IMR-90 (cell line): Measurements from ENCODE around the gene PCBD1. TPM values are rescaled to one million over a fixed set of nuclear protein-coding genes. Genes with fewer than 3 reads are reported as not detected.

ENCODE experiments used
- ATAC-seq: fragments of 200-7000 bp; cut with Tn5 transposase; 2 replicates; pipeline ENCODE4 v1.9.1; 2020; ENCODE audit warnings: low read depth, mild to moderate bottlenecking, moderate library complexity
- BruUV-seq: library from RNA; stranded (reverse); fragments of 400-500 nt; replicated peaks from 2 replicates; lab custom pipeline; 2021; lab: Mats Ljungman, UMichigan
- CTCF ChIA-PET: fragments of 300-600 bp; formaldehyde crosslinking; extraction: SDS; loops from one replicate; lab custom pipeline; 2021; ENCODE audit warnings: antibody characterized with exemption; lab: Yijun Ruan, JAX
- POLR2A ChIA-PET: fragments of 300-600 bp; sonication (Branson Sonifier 250); formaldehyde crosslinking; loops from one replicate; lab custom pipeline; 2022; ENCODE audit warnings: antibody characterized with exemption; ENCODE audit not compliant: unreplicated experiment; lab: Charles Lee
- DNase-seq: peaks from one replicate; pipeline ENCODE4 v3.0.0; 2013
- H2AFZ ChIP-seq: replicated peaks from 2 replicates; pipeline ENCODE3; 2013; ENCODE audit warnings: low read length, mild to moderate bottlenecking; ENCODE audit not compliant: poor library complexity
- H2AK5ac ChIP-seq: 2 replicates; pipeline ENCODE4 v1.6.1; 2013; ENCODE audit warnings: low read depth, low read length, inconsistent platforms
- H2AK9ac ChIP-seq: replicated peaks from 2 replicates; pipeline ENCODE3; 2013; ENCODE audit warnings: mild to moderate bottlenecking, low read depth, low read length, moderate library complexity; ENCODE audit not compliant: poor library complexity
- H2BK120ac ChIP-seq: 2 replicates; pipeline ENCODE4 v1.6.1; 2013; ENCODE audit warnings: low read depth, low read length, inconsistent platforms
- H2BK15ac ChIP-seq: 3 replicates; pipeline ENCODE4 v1.6.1; 2013; ENCODE audit warnings: low read depth, low read length, inconsistent platforms
- H2BK20ac ChIP-seq: 2 replicates; pipeline ENCODE4 v1.6.1; 2013; ENCODE audit warnings: low read depth, mild to moderate bottlenecking, inconsistent platforms, low read length, moderate library complexity
- H2BK5ac ChIP-seq: 2 replicates; pipeline ENCODE4 v1.6.1; 2013; ENCODE audit warnings: mild to moderate bottlenecking, low read depth, low read length, inconsistent platforms; ENCODE audit not compliant: poor library complexity, severe bottlenecking
- H3K14ac ChIP-seq: replicated peaks from 2 replicates; pipeline ENCODE4 v1.6.1; 2013; ENCODE audit warnings: low read depth, low read length, inconsistent platforms
- H3K18ac ChIP-seq: 2 replicates; pipeline ENCODE4 v1.6.1; 2013; ENCODE audit warnings: low read depth, low read length, control low read depth
- H3K23ac ChIP-seq: 2 replicates; pipeline ENCODE4 v1.6.1; 2013; ENCODE audit warnings: low read depth, low read length, inconsistent platforms
- H3K27ac ChIP-seq: 2 replicates; pipeline ENCODE4 v1.5.1; 2013; ENCODE audit warnings: mild to moderate bottlenecking, control low read depth, low read length; ENCODE audit not compliant: insufficient read depth
- H3K27me3 ChIP-seq: 2 replicates; pipeline ENCODE4 v1.6.1; 2013; ENCODE audit warnings: low read length; ENCODE audit not compliant: control insufficient read depth, insufficient read depth
- H3K36me3 ChIP-seq: 2 replicates; pipeline ENCODE4 v1.6.1; 2013; ENCODE audit warnings: low read length, mixed read lengths; ENCODE audit not compliant: control insufficient read depth, insufficient read depth
- H3K4ac ChIP-seq: 2 replicates; pipeline ENCODE4 v1.6.1; 2013; ENCODE audit warnings: low read depth, low read length, inconsistent platforms
- H3K4me1 ChIP-seq: 2 replicates; pipeline ENCODE4 v1.6.1; 2013; ENCODE audit warnings: low read length, mixed read lengths; ENCODE audit not compliant: control insufficient read depth, insufficient read depth
- H3K4me2 ChIP-seq: 2 replicates; pipeline ENCODE4 v1.6.1; 2013; ENCODE audit warnings: low read depth, mild to moderate bottlenecking, control low read depth, low read length, moderate library complexity
- H3K4me3 ChIP-seq: 2 replicates; pipeline ENCODE4 v1.5.1; 2013; ENCODE audit warnings: low read depth, mild to moderate bottlenecking, control low read depth, low read length, moderate library complexity; ENCODE audit not compliant: insufficient read depth
- H3K56ac ChIP-seq: 2 replicates; pipeline ENCODE4 v1.6.1; 2013; ENCODE audit warnings: low read length, inconsistent platforms; ENCODE audit not compliant: insufficient read depth; ENCODE audit errors: extremely low read depth
- H3K79me1 ChIP-seq, 2 experiments: 2 replicates each; pipeline ENCODE4 v1.6.1; 2013; ENCODE audit warnings: low read length in 2 of 2, inconsistent platforms in 1 of 2, low read depth in 1 of 2
- H3K9ac ChIP-seq: 2 replicates; pipeline ENCODE4 v1.6.1; 2013; ENCODE audit warnings: low read depth, low read length, control low read depth
- H3K9me1 ChIP-seq: 2 replicates; pipeline ENCODE4 v1.6.1; 2013; ENCODE audit warnings: low read length, inconsistent platforms; ENCODE audit not compliant: insufficient read depth
- H3K9me3 ChIP-seq: 2 replicates; pipeline ENCODE4 v1.6.1; 2013; ENCODE audit warnings: low read length; ENCODE audit not compliant: control insufficient read depth, insufficient read depth
- H4K20me1 ChIP-seq: 2 replicates; pipeline ENCODE4 v1.6.1; 2013; ENCODE audit warnings: low read length, inconsistent platforms; ENCODE audit not compliant: insufficient read depth
- H4K5ac ChIP-seq: 2 replicates; pipeline ENCODE4 v1.6.1; 2013; ENCODE audit warnings: mild to moderate bottlenecking, low read depth, low read length, control low read depth
- H4K8ac ChIP-seq, 2 experiments: 2 replicates each; pipeline ENCODE4 v1.6.1; 2013; ENCODE audit warnings: low read depth in 2 of 2, low read length in 2 of 2, control low read depth in 1 of 2, inconsistent platforms in 1 of 2
- H4K91ac ChIP-seq: 2 replicates; pipeline ENCODE4 v1.6.1; 2013; ENCODE audit warnings: low read depth, low read length, inconsistent platforms; ENCODE audit not compliant: insufficient read depth
- NFE2L2 ChIP-seq: fragments of 150-350 bp; IDR thresholded peaks from 2 replicates; pipeline ENCODE4 v1.6.1; 2016; ENCODE audit warnings: low read depth, mild to moderate bottlenecking, low read length
- POLR2A ChIP-seq: IDR thresholded peaks from 2 replicates; pipeline ENCODE4 v1.6.1; 2012; ENCODE audit warnings: mild to moderate bottlenecking, low read depth, low read length
- RAD21 ChIP-seq: IDR thresholded peaks from 2 replicates; pipeline ENCODE4 v1.6.1; 2012; ENCODE audit warnings: low read length, improper control_type of control experiment
- WGBS, 2 experiments: methylation state at CpG; one replicate each; pipeline versions ENCODE4 v1.1.5 to v1.1.7; 2013; ENCODE audit warnings: missing lambda C conversion rate in 2 of 2; ENCODE audit not compliant: insufficient read length in 1 of 2; ENCODE audit errors: extremely low coverage in 2 of 2; 5-methylcytosine and 5-hydroxymethylcytosine counted together
- dilution Hi-C: fragments of 300-500 bp; cut with HindIII; formaldehyde crosslinking; loops from one replicate; pipeline ENCODE4 v1.14.3; 2018; ENCODE audit warnings: low sequenced_read_pairs; ENCODE audit not compliant: unreplicated experiment
- in situ Hi-C: fragments of 300-500 bp; cut with MboI; formaldehyde crosslinking; loops from 3 replicates; pipeline ENCODE4 v1.14.3; 2019; ENCODE audit warnings: low sequenced_read_pairs, inconsistent platforms, mixed read lengths
- intact Hi-C: fragments of 100-400 bp; cut with micrococcal nuclease; formaldehyde crosslinking; loops from 2 replicates; pipeline ENCODE4 v1.10.0; 2022
- polyA plus RNA-seq, 3 experiments: library from polyadenylated mRNA; depleted of rRNA; stranded (reverse); fragments of >200 nt; gene quantifications; 2 replicates each; pipeline ENCODE4 v1.2.3, GENCODE V29; 2012; ENCODE audit warnings: low replicate concordance in 1 of 3
- total RNA-seq: library from RNA; depleted of rRNA; stranded (reverse); fragments of >200 nt; gene quantifications from 2 replicates; pipeline ENCODE4 v1.2.3, GENCODE V29; 2012
- TF ChIP-seq, protein P1 (sequence below): fragments of 150-350 bp; IDR thresholded peaks from 2 replicates; pipeline ENCODE4 v1.6.1; 2017; ENCODE audit warnings: mild to moderate bottlenecking, antibody characterized with exemption, low read length, low read depth
- TF ChIP-seq, protein P2 (sequence below): conservative IDR thresholded peaks from 2 replicates; pipeline ENCODE4 v1.5.1; 2012; ENCODE audit warnings: mild to moderate bottlenecking, low read depth, low read length, improper control_type of control experiment

The PCBD1 gene
- total and polyA plus RNA-seq, 2 of the 4 experiments (the other 2 are of a cell fraction), result 15.8 to 31.6 TPM

DNA sequence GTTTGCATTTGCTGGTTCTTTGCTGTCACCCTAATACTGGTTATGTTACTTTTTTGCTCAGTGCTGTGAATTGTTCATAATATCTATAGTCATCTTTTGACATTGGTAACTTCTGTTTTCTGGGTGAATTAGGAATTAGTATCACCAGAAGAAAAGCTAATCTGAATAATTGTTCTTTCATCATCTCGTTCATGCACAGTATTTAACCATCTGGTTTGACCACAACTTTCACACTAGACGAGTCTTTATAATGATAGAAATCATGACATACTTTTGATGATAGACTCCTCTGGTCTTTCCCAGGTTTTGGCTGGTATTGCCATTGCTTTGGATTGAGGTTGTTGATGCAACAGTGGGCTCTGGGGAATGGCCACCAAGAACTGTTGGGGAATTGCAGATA is 47.5 kb downstream of the PCBD1 start:
- Histone ChIP-seq H2AK9ac (no peak overlapping the region), H4K5ac (no peak overlapping the region), H3K18ac (no peak overlapping the region), H3K9me3 (peaks cover 3% of the 10 kb centered on the region), H3K4ac (no peak overlapping the region), H4K20me1 (0 out of 2 replicates have a peak, but pooled peaks cover 3% of the 10 kb centered on the region), H3K27me3 (no peaks in the 10 kb centered on the region), H2AK5ac (no peak overlapping the region), H3K14ac (no peak overlapping the region), H2BK20ac (no peak overlapping the region), H3K4me2 (no peak overlapping the region), H3K27ac (no peak overlapping the region), H3K23ac (no peak overlapping the region), H4K8ac (no peak overlapping the region), H3K36me3 (peaks cover 6% of the 10 kb centered on the region), H2BK120ac (no peak overlapping the region), H2AFZ (no peak overlapping the region), H2BK15ac (no peak overlapping the region), H2BK5ac (no peak overlapping the region), H3K4me3 (no peak overlapping the region), H3K9ac (no peak overlapping the region), H3K4me1 (peaks cover 5% of the 10 kb centered on the region; the same call in 1 of the 2 replicates), H3K56ac (no peak overlapping the region), H3K79me1 (peaks cover 46 to 56% of the 10 kb centered on the region in 2 experiments), H4K91ac (no peak overlapping the region), H3K9me1 (peaks cover 7% of the 10 kb centered on the region; the same call in 1 of the 2 replicates)
- no peak for DNase-seq
- CTCF ChIA-PET, result interaction anchor here (1.0 kb wide), 1 partner anchor 36 kb away, joined by 3 read pairs; no protein-coding TSS in a partner anchor
- POLR2A ChIA-PET, result interaction anchor here (0.6 kb wide), 1 partner anchor 17 kb away, joined by 3 read pairs; no protein-coding TSS in a partner anchor
- no peak for ATAC-seq
- in situ Hi-C loops, result no loop called here
- no peak for TF ChIP-seq POLR2A
- no peak for TF ChIP-seq RAD21
- TF ChIP-seq, protein P1, sequence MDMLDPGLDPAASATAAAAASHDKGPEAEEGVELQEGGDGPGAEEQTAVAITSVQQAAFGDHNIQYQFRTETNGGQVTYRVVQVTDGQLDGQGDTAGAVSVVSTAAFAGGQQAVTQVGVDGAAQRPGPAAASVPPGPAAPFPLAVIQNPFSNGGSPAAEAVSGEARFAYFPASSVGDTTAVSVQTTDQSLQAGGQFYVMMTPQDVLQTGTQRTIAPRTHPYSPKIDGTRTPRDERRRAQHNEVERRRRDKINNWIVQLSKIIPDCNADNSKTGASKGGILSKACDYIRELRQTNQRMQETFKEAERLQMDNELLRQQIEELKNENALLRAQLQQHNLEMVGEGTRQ, result no peak
- TF ChIP-seq, protein P2, sequence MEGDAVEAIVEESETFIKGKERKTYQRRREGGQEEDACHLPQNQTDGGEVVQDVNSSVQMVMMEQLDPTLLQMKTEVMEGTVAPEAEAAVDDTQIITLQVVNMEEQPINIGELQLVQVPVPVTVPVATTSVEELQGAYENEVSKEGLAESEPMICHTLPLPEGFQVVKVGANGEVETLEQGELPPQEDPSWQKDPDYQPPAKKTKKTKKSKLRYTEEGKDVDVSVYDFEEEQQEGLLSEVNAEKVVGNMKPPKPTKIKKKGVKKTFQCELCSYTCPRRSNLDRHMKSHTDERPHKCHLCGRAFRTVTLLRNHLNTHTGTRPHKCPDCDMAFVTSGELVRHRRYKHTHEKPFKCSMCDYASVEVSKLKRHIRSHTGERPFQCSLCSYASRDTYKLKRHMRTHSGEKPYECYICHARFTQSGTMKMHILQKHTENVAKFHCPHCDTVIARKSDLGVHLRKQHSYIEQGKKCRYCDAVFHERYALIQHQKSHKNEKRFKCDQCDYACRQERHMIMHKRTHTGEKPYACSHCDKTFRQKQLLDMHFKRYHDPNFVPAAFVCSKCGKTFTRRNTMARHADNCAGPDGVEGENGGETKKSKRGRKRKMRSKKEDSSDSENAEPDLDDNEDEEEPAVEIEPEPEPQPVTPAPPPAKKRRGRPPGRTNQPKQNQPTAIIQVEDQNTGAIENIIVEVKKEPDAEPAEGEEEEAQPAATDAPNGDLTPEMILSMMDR, result no peak
- no peak for TF ChIP-seq NFE2L2
- intact Hi-C loops, result no loop called here
- BruUV-seq, result no TSS peak
- WGBS, 2 experiments, result no CpG with 5 or more reads among the region's 2 CpGs
- dilution Hi-C loops, result no loop called here
